ENCODE data around the gene CELF5.
"Not testable (repeated sequence)": the region's sequence is repeated elsewhere in the genome, so short reads cannot be mapped to it uniquely, and the experiment has no call there.

The CELF5 gene

DNA sequence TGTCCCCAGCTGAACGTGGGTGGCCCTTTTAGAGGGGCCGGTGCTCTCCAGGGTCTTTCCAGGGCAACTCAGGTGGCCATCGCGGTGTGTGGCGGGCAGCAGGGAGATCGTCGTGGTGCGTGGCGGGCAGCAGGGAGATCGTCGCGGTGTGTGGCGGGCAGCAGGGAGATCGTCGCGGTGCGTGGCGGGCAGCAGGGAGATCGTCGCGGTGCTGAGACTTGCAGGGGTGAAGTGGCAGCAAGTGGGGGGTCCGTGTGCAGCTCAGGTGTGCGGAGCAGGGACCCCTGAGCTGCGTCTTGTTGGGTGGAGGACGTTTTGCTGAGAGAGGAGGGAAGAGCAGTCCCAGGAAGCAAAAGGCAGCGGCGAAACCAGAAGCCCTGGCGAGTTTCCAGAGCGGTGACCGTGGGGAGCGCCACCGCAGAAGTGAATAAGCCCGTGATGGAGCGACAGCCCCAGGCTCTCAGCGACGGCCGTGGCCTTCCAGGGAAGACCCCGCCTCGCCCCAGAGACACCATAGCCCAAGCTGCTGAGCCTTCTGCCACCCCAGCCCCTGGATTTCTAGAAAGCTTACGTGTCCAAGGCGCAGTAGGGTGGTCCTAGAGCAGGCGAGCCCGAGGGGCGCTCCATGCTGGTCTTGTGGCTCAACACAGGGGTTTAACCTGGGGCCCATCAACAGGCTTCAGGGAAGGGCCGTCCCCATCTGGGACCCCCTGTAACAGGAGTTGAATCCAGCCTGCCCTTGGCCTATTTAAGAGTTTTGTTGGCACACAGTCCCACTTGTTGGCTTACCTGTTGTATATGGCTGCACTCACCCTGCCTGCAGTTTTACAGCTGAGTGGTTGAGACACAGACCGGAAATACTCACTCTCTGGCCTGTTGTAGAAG lies 33.3 kb upstream of the CELF5 start:
- no peak for DNase-seq

DNA sequence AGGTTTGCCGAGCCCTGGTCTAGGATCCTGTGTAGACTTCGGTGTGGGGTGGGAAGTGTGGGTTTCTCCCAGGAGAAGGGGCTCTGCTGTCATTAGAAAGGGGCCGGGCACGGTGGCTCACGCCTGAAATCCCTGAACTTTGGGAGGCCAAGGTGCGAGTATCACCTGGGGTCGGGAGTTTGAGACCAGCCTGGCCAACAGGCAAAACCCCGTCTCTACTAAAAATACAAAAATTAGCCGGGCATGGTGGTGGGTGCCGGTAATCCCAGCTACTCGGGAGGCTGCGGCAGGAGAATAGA lies 32.7 kb upstream of the CELF5 start:
- not testable (repeated sequence) for DNase-seq

DNA sequence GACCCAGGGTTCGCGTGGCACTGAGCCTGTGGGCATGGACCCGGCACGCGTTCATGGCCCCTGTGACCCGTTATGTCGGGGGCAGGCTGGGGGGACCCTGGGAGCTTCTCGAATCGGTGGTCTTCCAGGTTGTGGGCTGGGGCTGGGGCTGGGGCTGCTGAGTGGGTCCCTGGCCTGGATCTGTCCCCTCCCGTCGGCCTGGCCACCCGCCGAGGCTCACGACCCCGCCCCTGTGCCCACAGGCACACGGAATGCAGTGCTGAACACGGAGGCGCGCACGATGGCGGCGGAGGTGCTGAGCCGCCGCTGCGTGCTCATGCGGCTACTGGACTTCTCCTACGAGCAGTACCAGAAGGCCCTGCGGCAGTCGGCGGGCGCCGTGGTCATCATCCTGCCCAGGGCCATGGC lies 32.2 kb upstream of the CELF5 start:
- DNase-seq: no peak

DNA sequence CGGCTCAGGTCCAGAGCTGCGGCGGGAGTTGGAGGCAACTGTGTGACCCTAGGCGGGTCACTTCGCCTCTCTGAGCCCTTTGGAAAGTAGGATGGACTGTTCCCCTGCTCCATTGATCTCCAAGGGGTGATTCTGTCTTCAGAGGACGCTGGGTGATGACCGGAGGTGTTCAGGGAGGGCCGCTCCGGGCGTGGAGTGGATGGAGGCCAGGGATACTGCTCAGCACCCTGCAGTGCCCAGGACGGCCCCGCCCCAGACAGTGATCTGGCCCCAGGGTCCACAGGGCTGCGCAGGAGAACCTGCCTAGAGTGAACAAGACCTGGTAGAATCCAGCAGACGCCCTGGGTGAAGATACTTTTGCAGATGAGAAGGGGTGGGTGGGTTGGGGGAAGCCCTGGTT lies 31.8 kb upstream of the CELF5 start:
- DNase-seq: no peak

DNA sequence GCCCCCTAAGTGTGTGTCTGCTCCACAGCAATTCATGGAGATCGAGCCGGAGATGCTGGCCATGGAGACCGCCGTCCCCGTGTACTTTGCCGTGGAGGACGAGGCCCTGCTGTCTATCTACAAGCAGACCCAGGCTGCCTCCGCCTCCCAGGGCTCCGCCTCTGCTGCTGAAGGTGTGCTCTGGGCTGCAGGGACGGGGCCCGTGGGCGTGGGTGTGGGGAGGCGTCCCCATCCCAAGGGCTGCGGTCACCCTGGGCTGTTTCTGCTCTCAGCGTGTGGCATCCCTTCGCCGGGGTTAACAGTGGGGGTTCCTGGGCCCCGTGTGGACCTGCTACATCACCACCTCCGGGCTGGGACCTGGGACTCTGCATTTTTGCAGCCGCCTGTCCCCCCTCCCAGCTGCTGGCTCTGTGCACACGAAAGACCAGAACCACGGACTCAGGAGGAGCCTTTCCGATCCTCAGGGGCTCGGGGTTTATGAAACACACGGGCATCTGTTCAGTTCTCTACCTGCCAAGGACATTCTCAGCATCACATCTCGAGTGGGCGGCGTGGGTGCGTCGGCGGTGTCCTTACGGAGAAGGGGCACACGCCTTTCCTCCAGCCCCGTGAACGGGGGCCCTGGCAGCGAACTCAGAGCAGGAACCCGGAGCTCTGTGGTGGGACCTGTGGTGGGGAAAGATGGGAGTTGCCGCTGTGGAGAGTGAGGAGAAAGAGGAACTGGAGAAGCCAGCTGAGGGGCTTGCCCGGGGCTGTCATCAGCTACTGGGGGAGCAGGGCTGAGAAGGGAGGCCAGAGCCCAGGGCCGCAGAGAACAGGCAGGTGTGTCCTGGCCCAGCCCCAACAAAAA lies 31.0 kb upstream of the CELF5 start:
- DNase-seq: no peak

DNA sequence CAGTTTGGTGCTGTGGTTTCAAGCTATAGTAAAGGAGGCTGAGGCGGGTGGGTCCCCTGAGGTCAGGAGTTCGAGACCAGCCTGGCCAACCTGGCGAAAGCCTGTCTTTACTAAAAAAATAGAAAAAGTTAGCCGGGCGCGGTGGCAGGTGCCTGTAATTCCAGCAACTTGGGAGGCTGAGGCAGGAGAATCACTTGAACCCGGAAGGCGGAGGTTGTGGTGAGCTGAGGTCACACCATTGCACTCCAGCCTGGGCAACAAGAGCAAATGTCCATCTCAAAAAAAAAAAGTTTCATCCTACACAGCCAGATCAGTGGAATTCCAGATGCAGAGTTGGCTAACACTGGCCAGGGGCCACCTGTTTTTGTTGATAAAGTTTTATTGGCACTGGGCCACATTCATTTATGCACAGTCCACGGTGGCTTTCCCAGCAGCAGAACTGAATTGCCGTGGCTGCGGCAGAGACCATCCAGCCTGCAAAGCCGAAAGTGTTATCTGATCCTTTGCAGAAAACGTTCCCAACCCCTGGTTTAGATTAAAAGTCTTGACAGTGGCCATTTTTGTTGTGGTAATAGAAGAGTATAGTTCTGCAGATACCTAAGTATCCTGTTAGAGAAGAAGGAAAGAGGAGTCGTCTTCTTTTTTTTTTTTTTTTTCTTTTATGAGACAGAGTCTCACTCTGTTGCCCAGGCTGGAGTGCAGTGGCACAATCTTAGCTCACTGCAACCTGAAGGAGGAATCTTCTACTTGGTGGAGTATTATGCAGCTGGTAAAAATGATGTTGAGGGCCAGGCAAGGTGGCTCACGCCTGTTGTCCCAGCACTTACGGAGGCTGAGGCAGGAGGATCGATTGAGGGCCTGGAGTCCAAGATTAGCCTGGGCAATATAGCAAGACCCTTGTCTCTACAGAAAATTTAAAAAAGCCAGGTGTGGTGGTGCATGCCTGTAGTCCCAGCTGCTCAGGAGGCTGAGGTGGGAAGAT lies 30.1 kb upstream of the CELF5 start:
- no peak for DNase-seq

DNA sequence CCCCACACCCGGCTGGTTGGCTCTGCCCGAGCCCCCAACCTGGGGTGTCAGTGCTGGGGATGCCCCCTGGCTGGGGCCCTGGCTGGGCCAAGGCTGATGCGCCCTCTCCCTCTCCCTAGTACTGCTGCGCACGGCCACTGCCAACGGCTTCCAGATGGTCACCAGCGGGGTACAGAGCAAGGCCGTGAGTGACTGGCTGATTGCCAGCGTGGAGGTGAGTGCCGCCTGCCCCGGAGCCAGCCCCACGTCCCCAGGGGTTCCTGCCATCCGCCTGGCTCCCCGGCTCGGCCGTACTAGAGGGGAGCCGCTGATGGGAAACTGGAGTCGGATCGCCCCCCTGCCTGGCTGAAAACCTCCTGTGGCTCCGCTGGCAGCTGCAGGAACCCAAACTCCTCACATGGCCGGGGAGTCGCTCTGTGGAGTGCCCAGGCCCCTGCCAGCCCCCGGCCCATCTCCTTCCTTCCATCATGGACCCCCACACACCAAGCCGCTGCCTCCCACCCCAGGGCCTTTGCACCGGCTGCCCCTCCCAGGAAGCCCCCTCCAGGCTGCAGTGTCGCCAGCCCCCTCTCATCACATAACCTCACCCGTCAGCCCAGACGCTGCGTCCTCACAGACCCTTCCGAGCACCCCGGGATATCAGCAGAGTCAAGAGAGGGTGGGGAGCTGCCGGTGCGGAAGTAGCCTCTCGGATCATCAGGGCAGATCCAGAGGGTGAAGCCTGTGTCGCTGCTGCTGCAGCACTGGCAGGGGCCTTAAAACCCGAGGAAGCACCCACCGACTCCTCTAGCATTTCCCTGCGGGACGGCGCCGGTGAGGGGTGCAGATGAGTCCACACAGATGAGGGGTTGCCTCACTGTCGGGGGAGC lies 28.2 kb upstream of the CELF5 start:
- DNase-seq: no peak

DNA sequence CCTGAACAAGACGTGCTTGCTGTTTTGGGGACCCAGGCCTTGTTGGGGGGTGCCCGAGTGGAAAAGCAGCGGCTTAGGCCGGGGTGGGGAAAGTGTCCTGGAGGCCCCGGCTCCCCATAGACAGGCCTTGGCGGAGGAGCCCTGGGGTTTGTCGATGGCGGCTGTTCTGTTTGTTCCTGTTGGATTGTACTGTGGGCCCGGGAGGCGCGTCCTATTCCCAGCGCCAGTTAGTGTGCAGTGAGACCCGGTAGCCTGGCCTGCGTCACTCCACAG lies 27.6 kb upstream of the CELF5 start:
- no peak for DNase-seq

DNA sequence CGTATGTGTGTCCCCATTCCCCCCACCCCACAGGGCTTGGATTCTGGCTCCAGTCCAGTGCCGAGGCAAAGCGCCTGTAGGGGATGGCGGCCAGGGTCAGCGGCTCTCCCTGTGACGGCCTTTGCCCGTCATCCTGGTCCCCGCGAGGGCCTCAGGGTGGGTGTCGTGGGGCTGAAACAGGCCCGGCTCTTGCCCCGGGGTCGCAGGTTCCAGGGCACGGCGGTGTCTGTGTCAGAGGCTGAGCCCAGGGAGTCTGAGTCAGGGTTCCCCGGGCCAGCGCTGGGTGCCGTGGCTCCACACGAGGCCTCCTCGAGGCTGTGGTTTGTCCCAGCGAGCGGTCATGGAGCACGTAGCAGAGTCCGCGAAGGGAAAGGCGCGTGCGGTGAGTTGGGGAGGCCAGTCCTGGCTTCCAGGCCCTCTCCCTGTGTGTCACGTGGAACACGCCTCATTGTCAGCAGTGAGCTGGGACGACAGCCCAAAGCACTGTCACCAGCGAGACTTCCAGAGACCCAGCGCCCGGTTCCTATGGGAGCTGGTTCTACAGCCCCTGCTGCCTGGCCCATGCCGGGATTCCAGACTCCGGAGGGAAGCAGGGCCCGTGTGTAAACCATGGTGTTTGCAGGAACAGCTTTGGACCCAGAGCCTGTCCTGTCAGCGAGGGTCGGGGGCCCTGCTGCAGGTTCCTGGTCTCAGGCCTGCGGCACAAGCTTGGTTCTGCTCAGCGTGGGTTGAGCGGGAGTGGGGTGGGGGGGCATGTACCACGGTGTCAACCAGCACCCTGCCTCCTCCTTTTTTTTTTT lies 25.4 kb upstream of the CELF5 start:
- no peak for DNase-seq

DNA sequence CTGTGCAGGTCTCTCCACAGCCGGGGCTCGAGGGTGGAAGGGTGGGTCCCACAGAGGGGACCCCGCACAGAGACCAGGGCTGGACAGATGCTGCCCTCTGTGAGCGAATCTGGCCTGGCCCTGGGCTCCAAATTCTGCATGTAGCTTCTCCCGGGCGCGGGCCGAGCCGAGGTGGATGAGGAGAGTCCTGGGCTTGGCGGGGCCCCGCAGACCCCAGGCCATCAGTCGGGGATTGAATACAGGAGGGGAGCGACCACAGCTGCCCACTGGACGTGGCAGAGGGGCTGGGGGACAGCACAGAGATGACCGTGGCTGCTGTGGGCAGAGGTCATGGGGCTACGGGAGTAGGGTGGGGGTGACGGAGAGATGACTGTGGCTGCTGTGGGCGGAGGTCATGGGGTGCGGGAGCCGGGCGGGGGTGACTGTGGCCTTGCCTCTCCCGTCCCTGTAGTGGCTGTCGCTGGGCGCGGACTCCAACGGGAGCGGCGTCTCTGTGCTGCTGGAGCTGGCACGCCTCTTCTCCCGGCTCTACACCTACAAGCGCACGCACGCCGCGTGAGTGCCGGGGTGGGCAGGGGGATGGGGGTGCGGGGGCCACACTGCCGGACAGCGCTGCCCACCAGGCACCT lies 23.3 kb upstream of the CELF5 start:
- DNase-seq: no peak

DNA sequence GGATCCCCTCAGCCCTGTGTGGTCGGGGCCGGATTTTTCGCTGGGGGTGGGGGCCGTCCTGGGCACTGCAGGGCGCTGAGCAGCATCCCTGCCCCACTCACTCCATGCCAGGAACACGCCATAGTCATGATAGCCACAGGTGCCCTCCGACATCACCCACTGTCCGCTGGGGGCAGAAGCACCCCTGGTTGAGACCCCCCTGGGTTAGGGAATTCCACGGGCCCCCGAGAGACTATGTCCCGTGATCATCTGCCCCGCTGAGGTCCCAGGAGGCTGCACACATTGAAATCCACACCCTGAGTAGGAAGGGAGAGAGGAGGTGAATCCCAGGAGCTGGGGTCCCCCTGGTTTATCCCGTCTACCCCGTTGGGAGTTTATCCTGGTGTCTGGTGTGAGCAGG lies 22.6 kb upstream of the CELF5 start:
- no peak for DNase-seq

DNA sequence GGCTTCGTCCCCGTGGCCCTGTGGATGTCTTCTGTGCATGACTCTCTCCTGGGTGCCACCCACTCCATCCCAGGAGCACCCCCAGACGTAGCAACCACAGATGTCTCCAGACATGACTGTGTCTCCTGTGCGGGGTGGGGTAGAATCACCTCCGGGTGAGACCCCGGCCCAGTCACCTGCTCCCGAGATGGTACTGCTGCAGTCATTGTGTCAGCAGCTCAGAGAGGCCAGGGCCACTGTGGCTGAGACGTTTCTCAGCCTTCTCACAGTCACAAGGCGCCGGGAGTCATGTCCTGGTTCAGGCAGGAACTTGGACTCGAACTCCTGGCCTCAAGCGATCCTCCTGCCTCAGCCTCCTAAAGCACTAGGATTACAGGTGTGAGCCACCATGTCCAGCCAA lies 22.1 kb upstream of the CELF5 start:
- DNase-seq: no peak

DNA sequence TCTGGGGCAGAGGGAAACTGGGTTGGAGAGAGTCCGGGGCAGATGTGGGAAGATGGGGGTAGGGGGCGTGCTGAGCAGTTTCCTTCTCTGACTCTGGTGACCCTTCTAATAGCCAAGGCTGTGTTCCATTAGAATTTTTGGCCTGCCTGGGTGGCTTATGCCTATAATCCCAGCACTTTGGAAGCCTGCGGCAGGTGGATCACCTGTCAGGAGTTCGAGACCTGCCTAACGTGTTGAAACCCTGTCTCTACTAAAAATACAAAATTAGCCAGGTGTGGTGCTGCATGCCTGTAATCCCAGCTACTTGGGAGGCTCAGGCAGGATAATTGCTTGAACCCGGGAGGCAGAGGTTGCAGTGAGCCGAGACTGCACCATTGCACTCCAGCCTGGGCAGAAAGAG lies 21.6 kb upstream of the CELF5 start:
- not testable (repeated sequence) for DNase-seq

DNA sequence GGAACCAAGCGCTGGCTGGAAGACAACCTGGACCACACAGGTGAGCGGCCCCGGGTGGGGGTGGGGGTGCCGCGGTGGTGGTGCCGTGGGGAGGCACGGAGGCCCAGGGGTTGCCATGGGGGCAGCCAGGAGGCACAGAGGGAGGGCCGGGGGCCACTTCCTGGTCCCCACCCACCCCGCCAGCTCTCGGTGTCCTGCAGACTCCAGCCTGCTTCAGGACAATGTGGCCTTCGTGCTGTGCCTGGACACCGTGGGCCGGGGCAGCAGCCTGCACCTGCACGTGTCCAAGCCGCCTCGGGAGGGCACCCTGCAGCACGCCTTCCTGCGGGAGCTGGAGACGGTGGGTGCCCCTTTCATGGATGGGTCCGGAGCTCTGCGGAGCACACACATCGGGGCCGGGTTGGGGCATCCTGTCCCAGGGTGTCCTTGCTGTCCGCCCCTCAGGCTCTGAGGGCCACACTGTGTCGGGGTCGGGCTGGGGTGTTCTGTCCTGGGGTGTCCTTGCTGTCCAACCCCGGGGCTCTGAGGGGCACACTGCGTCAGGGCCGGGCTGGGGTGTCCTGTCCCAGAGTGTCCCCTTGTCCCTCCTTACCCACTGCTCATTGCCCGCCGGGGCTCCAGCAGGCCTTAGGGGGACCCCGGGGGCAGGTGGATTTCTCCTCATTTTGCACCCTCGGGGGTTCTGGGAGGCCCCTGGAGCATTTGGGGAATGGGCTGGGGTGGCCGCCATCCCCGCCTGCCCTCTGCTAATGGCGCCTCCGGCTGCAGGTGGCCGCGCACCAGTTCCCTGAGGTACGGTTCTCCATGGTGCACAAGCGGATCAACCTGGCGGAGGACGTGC lies 20.4 kb upstream of the CELF5 start:
- no peak for DNase-seq

DNA sequence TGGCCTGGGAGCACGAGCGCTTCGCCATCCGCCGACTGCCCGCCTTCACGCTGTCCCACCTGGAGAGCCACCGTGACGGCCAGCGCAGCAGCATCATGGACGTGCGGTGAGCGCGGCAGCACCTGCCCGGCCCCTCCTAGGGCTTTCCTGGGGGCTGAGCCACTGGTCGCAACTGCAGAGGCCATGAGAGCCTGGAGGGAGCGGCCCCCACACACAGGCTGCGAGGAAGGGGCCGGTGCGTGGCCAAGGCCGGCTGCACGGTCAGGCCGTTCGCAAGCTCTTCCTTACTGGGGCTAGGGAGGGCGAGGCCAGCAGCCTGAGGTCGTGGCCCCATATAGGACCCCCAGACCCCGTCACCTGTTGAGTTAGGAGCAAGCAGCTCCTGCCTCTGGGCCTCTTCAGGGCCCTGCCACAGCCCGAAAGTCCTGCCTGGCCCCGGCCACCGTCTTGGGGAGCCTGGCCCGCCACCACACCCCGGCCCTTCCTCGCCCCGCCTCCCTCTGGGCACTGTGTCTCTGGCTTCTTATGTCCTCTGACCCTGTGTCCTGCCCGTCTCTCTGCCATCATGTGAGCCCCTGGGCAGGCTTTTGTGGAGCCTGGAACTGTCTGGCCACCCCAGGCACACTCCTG lies 19.7 kb upstream of the CELF5 start:
- DNase-seq: no peak

DNA sequence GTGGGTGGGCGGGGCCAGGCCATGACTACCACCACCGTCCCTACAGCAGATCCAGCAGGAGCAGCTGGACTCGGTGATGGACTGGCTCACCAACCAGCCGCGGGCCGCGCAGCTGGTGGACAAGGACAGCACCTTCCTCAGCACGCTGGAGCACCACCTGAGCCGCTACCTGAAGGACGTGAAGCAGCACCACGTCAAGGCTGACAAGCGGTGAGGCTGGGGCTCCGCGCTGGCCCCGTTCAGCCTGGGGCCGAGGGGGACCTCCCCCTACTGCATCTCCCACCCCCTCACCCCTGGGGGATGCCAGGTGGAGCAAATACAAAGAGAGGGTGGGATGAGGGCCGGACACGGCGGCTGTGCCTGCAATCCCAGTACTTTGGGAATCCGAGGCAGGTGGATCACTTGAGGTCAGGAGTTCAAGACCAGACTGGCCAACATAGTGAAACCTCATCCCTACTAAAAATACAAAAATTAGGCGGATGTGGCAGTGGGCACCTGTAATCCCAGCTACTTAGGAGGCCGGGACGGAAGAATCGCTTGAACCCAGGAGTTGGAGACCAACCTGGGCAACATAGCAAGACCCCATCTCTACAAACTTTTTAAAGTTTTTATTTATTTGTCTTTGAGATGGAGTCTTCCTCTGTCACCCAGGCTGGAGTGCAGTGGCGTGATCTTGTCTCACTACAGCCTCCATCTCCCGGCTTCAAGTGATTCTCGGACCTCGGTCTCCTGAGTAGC lies 18.1 kb upstream of the CELF5 start:
- no peak for DNase-seq

DNA sequence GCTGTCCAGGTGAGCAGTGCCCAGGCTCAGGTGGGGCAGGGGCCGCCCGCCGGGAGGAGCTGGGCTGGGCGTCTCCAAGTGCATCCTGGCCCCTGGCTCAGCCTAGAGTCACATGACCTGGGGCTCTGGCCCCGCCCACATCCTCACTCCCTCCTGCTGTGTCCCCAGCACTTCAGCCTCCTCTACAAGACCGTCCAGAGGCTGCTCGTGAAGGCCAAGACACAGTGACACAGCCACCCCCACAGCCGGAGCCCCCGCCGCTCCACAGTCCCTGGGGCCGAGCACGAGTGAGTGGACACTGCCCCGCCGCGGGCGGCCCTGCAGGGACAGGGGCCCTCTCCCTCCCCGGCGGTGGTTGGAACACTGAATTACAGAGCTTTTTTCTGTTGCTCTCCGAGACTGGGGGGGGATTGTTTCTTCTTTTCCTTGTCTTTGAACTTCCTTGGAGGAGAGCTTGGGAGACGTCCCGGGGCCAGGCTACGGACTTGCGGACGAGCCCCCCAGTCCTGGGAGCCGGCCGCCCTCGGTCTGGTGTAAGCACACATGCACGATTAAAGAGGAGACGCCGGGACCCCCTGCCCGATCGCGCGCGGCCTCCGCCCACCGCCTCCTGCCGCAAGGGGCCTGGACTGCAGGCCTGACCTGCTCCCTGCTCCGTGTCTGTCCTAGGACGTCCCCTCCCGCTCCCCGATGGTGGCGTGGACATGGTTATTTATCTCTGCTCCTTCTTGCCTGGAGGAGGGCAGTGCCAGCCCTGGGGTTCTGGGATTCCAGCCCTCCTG lies 16.8 kb upstream of the CELF5 start:
- DNase-seq: no peak

All from T-helper 9 cell (primary cell).